Sigmoid colon (tissue), 3 donors: ENCODE measurements around the gene ANKS1A.

Source experiments
- CTCF ChIP-seq, 4 experiments: fragments of 450-650 bp in 3 of 4; fragments of 200-600 bp in 1 of 4; IDR thresholded peaks; one replicate each; pipeline ENCODE4 v1.5.1; 2016 to 2019; ENCODE audit warnings: antibody characterized with exemption in 4 of 4, mild to moderate bottlenecking in 3 of 4, moderate library complexity in 2 of 4
- POLR2A ChIP-seq, 2 donors: fragments of 450-650 bp; IDR thresholded peaks; one replicate each; pipeline ENCODE4 v1.6.1; 2016; ENCODE audit warnings: antibody characterized with exemption in 2 of 2, mild to moderate bottlenecking in 2 of 2, moderate library complexity in 2 of 2

GRCh38 chr6:35059596-35060345 is 170.7 kb downstream of the ANKS1A start:
- TF ChIP-seq CTCF (IDR thresholded peaks at IDR 0.05) (no peak), POLR2A (IDR thresholded peaks at IDR 0.05) (no peak)
